SK-N-MC (cell line): ENCODE data around the gene SHISA9.

Source experiments
- DNase-seq: peaks from one replicate; pipeline ENCODE4 v3.0.0-alpha.2; 2011; ENCODE audit warnings: low read depth, low spot score
- H3K27ac ChIP-seq: fragments of 200-600 bp; sonication (generic); 2 replicates; pipeline ENCODE4 v1.5.1; 2016; ENCODE audit warnings: mixed run types
- H3K36me3 ChIP-seq: fragments of 200-600 bp; sonication (generic); 2 replicates; pipeline ENCODE4 v1.6.1; 2017; ENCODE audit warnings: antibody characterized with exemption, low read length, mixed read lengths; ENCODE audit not compliant: insufficient read depth
- H3K4me3 ChIP-seq: fragments of 200-600 bp; sonication (generic); 2 replicates; pipeline ENCODE4 v1.5.1; 2016
- H3K9ac ChIP-seq: fragments of 200-600 bp; sonication (generic); 2 replicates; pipeline ENCODE4 v1.8.0; 2017; ENCODE audit warnings: mixed run types, mixed read lengths; ENCODE audit not compliant: insufficient read length
- H3K9me3 ChIP-seq: fragments of 200-600 bp; sonication (generic); 2 replicates; pipeline ENCODE4 v1.6.1; 2017; ENCODE audit warnings: low read depth, mild to moderate bottlenecking, antibody characterized with exemption, low read length, moderate library complexity, mixed read lengths
- EZH2 ChIP-seq: fragments of 200-600 bp; sonication (generic); IDR thresholded peaks from one replicate; pipeline ENCODE4 v1.6.1; 2017; ENCODE audit warnings: antibody characterized with exemption
- FOXP2 ChIP-seq: optimal IDR thresholded peaks from 2 replicates; pipeline ENCODE3; 2011; ENCODE audit warnings: mild to moderate bottlenecking, moderate library complexity; ENCODE audit not compliant: insufficient read depth; ENCODE audit errors: extremely low read length, control extremely low read depth
- POLR2AphosphoS5 ChIP-seq: IDR thresholded peaks from 2 replicates; pipeline ENCODE4 v1.6.1; 2012; ENCODE audit warnings: mild to moderate bottlenecking, low read depth, low read length, borderline replicate concordance

Gene SHISA9

GRCh38 chr16:12902511-12903372 lies 1.3 kb downstream of the SHISA9 start:
- Histone ChIP-seq H3K36me3 (no peaks in the 10 kb centered on the region), H3K27ac (no peak overlapping the region), H3K9ac (peak overlapping the region; percentile 72), H3K4me3 (peak overlapping the region; percentile 89), H3K9me3 (no peaks in the 10 kb centered on the region)
- no peak for TF ChIP-seq POLR2AphosphoS5
- no peak for TF ChIP-seq FOXP2
- TF ChIP-seq EZH2 = no peak
- no peak for DNase-seq

GRCh38 chr16:12903407-12904328 lies 2.3 kb downstream of the SHISA9 start:
- peak overlapping the region; percentile 89 for H3K4me3 ChIP-seq
- TF ChIP-seq FOXP2 (no peak), POLR2AphosphoS5 (no peak), EZH2 (no peak)
- peak overlapping the region; percentile 72 for H3K9ac ChIP-seq
- no peaks in the 10 kb centered on the region for H3K9me3 ChIP-seq
- H3K27ac ChIP-seq = no peak overlapping the region
- DNase-seq = no peak
- H3K36me3 ChIP-seq = peaks cover 6% of the 10 kb centered on the region

DNA sequence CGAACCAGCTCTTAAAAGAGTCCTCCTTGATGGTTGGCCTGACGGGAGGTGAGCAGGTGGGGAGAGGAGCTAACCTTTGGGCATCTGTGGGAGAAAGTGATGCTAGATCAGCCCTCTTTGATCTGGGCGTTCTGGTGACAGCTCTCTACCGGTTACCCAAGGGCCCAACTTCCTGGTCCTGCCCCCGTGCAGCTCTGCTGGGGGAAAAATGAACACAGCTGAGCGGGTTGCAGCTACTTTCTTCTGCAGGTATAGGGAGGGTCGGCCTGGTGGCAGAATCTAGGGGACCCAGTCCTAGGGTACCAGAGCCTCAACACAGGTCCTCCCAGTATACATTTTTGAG lies 2.9 kb downstream of the SHISA9 start:
- peaks cover 12% of the 10 kb centered on the region for H3K36me3 ChIP-seq
- peak overlapping the region; percentile 89 for H3K4me3 ChIP-seq
- TF ChIP-seq POLR2AphosphoS5 (no peak), EZH2 (no peak), FOXP2 (no peak)
- H3K9ac ChIP-seq = no peak overlapping the region
- no peak for DNase-seq
- no peaks in the 10 kb centered on the region for H3K9me3 ChIP-seq
- H3K27ac ChIP-seq = no peak overlapping the region

DNA sequence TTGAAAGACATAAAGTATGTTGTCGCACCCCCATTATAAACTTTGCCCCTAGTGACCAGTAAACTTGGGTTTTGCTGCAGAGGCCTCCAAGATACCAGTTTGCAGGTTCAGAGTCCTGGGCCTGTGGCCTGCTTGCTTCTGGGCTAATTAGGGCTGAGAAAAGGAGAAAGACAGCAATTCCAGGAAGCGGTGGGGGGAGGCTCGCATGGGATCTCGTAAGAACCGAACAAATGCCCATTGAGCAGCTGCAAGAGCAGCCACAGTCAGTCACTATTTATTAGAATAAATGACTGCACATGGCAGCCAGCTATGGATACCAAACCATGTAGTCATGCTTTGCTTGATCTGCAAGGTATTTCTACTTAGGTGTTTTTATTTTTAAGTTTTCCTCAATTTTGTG lies 4.9 kb downstream of the SHISA9 start:
- Histone ChIP-seq H3K27ac (0 out of 2 replicates have a peak overlapping the region, but pooled peaks have one; percentile 11), H3K9ac (no peak overlapping the region), H3K4me3 (no peak overlapping the region), H3K36me3 (peaks cover 25% of the 10 kb centered on the region), H3K9me3 (no peaks in the 10 kb centered on the region)
- TF ChIP-seq POLR2AphosphoS5 = no peak
- TF ChIP-seq FOXP2 = no peak
- TF ChIP-seq EZH2 = no peak
- DNase-seq = no peak

GRCh38 chr16:12906765-12907516 lies 5.5 kb downstream of the SHISA9 start:
- Histone ChIP-seq H3K36me3 (peaks cover 25% of the 10 kb centered on the region), H3K27ac (peak overlapping the region; percentile 61; the same call in 1 of the 2 replicates), H3K9me3 (no peaks in the 10 kb centered on the region), H3K4me3 (peak overlapping the region; percentile 56), H3K9ac (no peak overlapping the region)
- peak; percentile 10 for DNase-seq
- TF ChIP-seq POLR2AphosphoS5 (no peak), FOXP2 (no peak), EZH2 (no peak)

DNA sequence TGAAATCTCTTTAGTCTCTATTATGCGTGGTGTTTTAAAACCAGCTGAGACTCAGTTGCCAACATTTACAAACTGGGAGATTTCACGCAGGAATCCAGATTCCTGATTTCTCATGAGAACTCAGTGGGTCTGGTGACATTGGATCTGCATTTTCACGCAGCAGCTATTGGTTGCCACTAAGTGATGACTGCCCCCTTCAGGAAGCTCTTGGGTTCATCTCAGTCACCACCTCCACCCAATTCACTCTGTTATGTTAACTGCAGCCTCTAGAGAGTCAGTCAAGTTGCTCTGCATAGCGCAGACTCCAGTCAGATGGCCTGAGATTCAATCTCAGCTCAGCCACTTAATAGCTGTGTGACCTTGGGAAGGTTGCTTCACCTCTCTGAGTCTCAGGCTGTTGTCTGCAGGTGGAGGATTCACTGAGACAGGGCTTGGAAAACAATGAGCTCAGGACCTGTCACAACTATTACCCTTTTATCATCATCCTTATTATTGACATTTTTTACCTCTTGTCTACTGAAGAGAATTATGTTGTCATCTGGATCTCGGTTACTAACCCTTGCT lies 6.4 kb downstream of the SHISA9 start:
- H3K9ac ChIP-seq = no peak overlapping the region
- DNase-seq = no peak
- H3K36me3 ChIP-seq = peaks cover 25% of the 10 kb centered on the region
- no peak for TF ChIP-seq POLR2AphosphoS5
- no peak for TF ChIP-seq EZH2
- TF ChIP-seq FOXP2 = no peak
- H3K27ac ChIP-seq = peak overlapping the region; percentile 61; the same call in 1 of the 2 replicates
- H3K4me3 ChIP-seq = peak overlapping the region; percentile 56
- H3K9me3 ChIP-seq = no peaks in the 10 kb centered on the region

DNA sequence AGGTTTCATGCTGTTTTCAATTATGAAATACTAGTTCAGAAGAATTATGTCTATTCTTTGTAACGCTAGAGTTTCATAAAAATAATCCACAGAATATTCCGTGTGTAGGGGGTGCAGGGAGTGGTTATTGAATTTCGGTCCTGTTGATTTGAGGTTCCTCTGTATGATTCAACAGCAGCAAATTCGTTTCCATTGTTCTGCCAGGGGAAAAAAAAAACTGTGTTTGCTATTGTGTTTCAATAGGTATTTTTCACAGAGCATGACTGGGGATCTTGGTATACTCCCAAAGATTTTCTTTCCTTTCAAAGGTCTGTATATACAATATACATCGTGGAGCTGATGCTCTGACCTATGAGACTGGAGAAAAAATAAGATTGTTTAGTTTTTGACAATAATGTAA lies 15.8 kb downstream of the SHISA9 start:
- H3K9ac ChIP-seq = no peak overlapping the region
- TF ChIP-seq POLR2AphosphoS5 = no peak
- TF ChIP-seq FOXP2 = no peak
- no peak for TF ChIP-seq EZH2
- no peaks in the 10 kb centered on the region for H3K9me3 ChIP-seq
- H3K36me3 ChIP-seq = peaks cover 9% of the 10 kb centered on the region; the same call in 1 of the 2 replicates
- no peak for DNase-seq
- peak overlapping the region; percentile 43; the same call in 1 of the 2 replicates for H3K27ac ChIP-seq
- no peak overlapping the region for H3K4me3 ChIP-seq
